GM18907 (cell line): ENCODE measurements around the gene CALY.
"Not testable (repeated sequence)": the region's sequence is repeated elsewhere in the genome, so short reads cannot be mapped to it uniquely, and the experiment has no call there.

Experiments used
- ATAC-seq: cut with Tn5 transposase; IDR thresholded peaks from one replicate; pipeline ENCODE4 v1.9.1; 2021; ENCODE audit warnings: mild to moderate bottlenecking, moderate library complexity; ENCODE audit not compliant: unreplicated experiment

CALY gene, protein sequence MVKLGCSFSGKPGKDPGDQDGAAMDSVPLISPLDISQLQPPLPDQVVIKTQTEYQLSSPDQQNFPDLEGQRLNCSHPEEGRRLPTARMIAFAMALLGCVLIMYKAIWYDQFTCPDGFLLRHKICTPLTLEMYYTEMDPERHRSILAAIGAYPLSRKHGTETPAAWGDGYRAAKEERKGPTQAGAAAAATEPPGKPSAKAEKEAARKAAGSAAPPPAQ

GRCh38 chr10:133336577-133337369, at the start of gene CALY:
CALY (minus strand) TSS chr10:133336896; CDS start chr10:133328989, 7,907 bp downstream.
- ATAC-seq, result no peak

GRCh38 chr10:133385214-133385613, 48.5 kb upstream of the CALY start:
- ATAC-seq, result no peak

DNA sequence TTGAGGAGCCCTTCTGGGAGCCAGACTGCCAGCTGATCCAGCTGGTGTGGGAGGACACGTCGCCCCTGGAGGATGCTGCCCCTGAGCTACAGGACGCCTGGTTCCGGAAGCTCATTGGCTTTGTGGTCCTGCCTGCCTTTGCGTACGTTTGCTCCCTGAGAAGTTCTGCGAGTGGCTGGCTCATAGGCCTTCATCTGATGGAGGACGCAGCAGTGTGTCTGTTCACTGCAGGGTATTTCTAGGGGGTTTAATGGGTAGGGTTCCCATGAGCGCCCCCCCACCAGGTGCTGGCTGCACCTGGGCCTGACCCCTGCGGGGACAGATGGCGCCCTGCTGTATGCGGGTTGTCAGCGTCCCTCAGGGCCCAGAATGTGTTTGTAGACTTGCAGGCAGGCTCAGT, 47.4 kb upstream of the CALY start:
- no peak for ATAC-seq

GRCh38 chr10:133383551-133383950, 46.9 kb upstream of the CALY start:
- ATAC-seq, result no peak

GRCh38 chr10:133381036-133381435, 44.3 kb upstream of the CALY start:
- ATAC-seq, result no peak

- no peak for ATAC-seq
These were observed 43.3 kb upstream of the CALY start for GRCh38 chr10:133379801-133380666.

- peak; percentile 54 for ATAC-seq
These were observed 42.6 kb upstream of the CALY start, which contains the start of gene PAOX for GRCh38 chr10:133379152-133379800. PAOX (plus strand) TSS chr10:133379262; CDS start chr10:133379317, 55 bp downstream.

GRCh38 chr10:133378251-133379096, 41.8 kb upstream of the CALY start:
- ATAC-seq, result peak; percentile 43

GRCh38 chr10:133377818-133378250, 41.1 kb upstream of the CALY start:
- ATAC-seq, result no peak

DNA sequence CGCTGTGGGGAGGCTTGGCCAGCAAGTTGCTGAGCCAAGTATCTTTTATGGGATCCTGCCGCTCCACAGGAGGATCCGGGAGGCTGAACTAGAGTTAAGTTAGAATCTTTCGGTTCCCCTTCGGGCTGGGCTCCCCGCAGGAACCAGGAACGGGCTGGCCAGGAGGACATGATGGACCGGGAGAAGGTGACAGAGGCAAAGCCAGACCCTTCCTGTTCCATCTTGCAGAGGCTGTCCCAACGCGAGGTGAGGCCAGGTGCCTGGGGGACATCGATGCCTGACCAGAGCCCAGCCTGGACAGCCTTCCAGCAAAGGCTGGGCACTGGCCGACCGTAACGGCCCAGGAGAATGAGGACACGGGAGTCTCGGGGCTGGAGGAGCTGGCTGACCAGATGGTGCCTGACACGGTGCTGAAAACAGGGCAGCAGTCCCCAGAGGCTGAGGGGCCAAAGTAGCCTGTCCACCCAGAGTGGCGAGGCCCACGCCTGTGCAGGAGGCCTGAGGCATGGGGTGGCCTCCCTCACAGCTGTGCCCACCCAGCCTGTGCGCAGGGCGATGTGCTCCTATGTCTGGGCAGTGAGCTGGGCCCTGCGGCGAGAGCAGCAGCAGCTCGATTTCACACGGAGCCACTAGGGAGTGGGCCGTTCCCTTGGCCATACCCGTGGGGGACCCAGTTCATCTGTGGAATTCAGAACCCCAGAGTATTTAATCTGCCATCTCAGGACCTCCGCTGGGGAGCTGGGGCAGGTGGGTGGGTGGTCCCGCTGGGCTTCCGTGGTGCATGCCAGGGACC, 40.5 kb upstream of the CALY start:
- no peak for ATAC-seq

GRCh38 chr10:133376183-133376582, 39.5 kb upstream of the CALY start:
- not testable (repeated sequence) for ATAC-seq

DNA sequence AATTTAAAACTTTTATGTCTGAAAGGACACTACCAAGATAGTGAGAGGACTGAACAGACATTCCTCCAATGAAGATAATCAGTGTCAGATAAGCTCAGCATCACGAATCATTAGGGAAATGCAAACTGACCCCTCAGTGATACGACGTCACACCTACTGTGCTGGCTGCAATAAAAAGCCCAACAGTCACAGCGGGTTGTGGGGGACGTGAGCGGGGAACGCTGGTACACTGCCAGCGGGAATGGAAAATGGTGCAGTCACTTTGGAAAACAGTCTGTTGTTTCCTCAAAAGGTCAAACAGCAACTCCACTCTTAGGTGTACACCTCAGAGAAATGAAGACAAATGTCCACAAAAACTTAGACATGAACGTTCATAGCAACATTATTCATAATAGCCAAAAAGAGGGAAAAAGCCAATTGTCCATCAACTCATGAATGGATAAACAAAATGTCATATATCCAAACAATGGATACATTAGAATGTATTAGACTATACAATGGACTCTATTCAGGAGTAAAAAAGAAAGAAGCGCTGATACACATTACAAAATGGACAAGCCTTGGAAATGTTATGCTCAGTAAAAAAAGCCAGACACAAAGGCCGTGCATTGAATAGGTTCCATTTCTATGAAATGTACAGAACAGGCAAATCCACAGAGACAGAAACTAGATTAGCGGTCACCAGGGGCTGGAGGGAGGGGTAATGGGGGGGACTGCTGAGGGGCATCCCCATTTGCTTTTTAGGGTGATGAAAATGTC, 38.8 kb upstream of the CALY start:
- ATAC-seq, result no peak

- ATAC-seq, result peak; percentile 92
These were observed 36.7 kb upstream of the CALY start, which contains the start of gene ECHS1 for GRCh38 chr10:133373174-133374090. ECHS1 (minus strand) TSS chr10:133373354; CDS start chr10:133373333, 21 bp downstream.

DNA sequence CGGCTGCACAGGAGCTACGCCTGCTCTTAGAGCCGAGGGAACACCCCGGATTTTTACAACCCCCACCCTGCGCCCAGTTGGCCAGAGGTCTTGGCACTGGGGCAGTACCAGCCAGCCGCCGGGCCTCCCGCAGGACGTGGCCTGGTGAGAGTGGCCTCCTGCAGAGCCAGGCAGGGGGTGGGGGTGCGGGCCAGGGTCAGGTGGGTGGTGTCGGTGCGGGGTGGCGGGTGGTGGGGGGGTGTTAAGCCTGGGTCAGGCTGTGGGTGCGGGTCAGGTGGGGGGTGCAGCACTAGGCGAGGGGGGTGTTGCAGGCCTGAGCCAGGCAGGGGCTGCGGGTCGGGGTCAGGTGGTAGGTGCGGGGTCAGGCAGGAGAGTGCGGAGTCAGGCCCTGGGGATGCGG, 35.8 kb upstream of the CALY start:
- no peak for ATAC-seq

GRCh38 chr10:133370030-133370786, 33.5 kb upstream of the CALY start:
- no peak for ATAC-seq

- no peak for ATAC-seq
These were observed 31.5 kb upstream of the CALY start for GRCh38 chr10:133368153-133368552.
